Right cardiac atrium (tissue), 5 donors: Measurements from ENCODE around the gene SPINK4. TPM values are rescaled to one million over a fixed set of nuclear protein-coding genes. Genes with fewer than 3 reads are reported as not detected.

Experiments
- ATAC-seq, 2 donors: fragments of 200-7000 bp; cut with Tn5 transposase; one replicate each; pipeline versions ENCODE4 v1.8.0 to v1.9.1; 2020; ENCODE audit warnings: moderate library complexity in 2 of 2, mild to moderate bottlenecking in 1 of 2
- DNase-seq, 3 donors: peaks; one replicate each; pipeline ENCODE4 v3.0.0-alpha.2; 2020
- H3K27ac ChIP-seq: one replicate; pipeline ENCODE4 v1.5.1; 2013; ENCODE audit warnings: mild to moderate bottlenecking, low read length, control low read depth, moderate library complexity
- H3K27me3 ChIP-seq: one replicate; pipeline ENCODE4 v1.6.1; 2013; ENCODE audit not compliant: control insufficient read depth, insufficient read depth
- H3K4me1 ChIP-seq: one replicate; pipeline ENCODE4 v1.6.1; 2013; ENCODE audit warnings: low read length; ENCODE audit not compliant: control insufficient read depth, insufficient read depth
- H3K4me3 ChIP-seq: one replicate; pipeline ENCODE4 v1.5.1; 2013; ENCODE audit warnings: low read length, control low read depth
- H3K9me3 ChIP-seq: one replicate; pipeline ENCODE4 v1.6.1; 2013; ENCODE audit warnings: low read length; ENCODE audit not compliant: control insufficient read depth
- WGBS: extraction: QIAGEN DNeasy Blood & Tissue Kit; methylation state at CpG from one replicate; pipeline ENCODE4 v1.1.7; 2013; 5-methylcytosine and 5-hydroxymethylcytosine counted together
- intact Hi-C, 4 donors: fragments of 100-400 bp; cut with DNase I; formaldehyde crosslinking; loops; one replicate each; pipeline versions ENCODE4 v1.11.0 to v1.14.0; 2022 to 2023
- polyA plus RNA-seq: library from polyadenylated mRNA; stranded (reverse); fragments of 200-250 nt; gene quantifications from one replicate; pipeline ENCODE4 v1.2.3, GENCODE V29; 2013
- total RNA-seq, 4 donors: library from RNA; stranded (reverse); fragmentation: NEBNext Ultra II Directional; extraction: Animal tissue kit (Norgen Biotek cat#: 25700); gene quantifications; one replicate each; pipeline ENCODE4 v1.2.1, GENCODE V29; 2021
- donor health status: healthy with polysubstance abuse.
- donor health status: DM: no; HTN: yes; CAD: no.
- donor health status: DM: no; HTN: no; CAD: no.
- donor health status: DM: no; HTN: yes; CAD: no; lungs with severe emphysema.
- donor health status: DM: yes; HTN: yes; CAD: no.

Gene SPINK4
- total and polyA plus RNA-seq, 5 donors = not detected

DNA sequence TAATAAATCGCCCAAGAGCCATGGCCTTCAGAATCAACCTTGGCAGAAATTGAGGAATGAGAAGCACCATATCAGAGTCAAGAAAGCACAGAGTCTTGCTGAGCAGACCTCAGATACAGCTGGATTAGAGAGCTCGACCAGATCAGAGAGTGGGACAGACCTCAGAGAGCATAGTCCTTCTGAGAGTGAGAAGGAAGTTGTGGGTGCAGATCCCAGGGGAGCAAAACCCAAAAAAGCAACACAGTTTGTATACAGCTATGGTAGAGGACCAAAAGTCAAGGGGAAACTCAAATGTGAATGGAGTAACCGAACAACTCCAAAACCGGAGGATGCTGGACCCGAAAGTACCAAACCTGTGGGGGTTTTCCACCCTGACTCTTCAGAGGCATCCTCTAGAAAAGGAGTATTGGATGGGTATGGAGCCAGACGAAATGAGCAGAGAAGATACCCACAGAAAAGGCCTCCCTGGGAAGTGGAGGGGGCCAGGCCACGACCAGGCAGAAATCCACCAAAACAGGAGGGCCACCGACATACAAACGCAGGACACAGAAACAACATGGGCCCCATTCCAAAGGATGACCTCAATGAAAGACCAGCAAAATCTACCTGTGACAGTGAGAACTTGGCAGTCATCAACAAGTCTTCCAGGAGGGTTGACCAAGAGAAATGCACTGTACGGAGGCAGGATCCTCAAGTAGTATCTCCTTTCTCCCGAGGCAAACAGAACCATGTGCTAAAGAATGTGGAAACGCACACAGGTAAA lies 54.9 kb downstream of the SPINK4 start:
- intact Hi-C loops = no loop called here
- Histone ChIP-seq H3K27ac (no peak overlapping the region), H3K9me3 (no peaks in the 10 kb centered on the region), H3K4me1 (peaks cover 11% of the 10 kb centered on the region), H3K4me3 (no peak overlapping the region), H3K27me3 (no peaks in the 10 kb centered on the region)
- 84% methylated on average over 12 of the region's 12 CpGs for WGBS
- ATAC-seq = no peak
- no peak for DNase-seq

DNA sequence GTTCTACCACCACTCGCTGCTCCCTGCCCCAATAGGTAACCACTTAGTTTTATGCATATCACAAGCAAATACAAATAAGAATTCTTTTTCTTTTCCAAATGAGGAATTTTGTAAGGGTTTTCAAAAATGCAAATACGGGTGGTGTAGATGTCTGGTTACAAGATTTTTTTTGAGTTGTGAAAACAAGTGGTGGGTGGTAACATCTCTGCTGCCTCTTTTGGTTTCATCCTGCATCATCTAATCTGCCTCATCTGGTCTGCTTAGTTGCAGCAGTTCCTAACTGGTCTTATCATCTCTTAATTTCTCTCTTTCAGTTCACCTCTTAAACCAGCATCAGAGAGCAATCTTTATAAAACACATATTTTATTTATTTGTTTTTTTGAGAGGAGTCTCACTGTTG lies 55.6 kb downstream of the SPINK4 start:
- Histone ChIP-seq H3K4me1 (peaks cover 11% of the 10 kb centered on the region), H3K27me3 (no peaks in the 10 kb centered on the region), H3K9me3 (no peaks in the 10 kb centered on the region), H3K27ac (no peak overlapping the region), H3K4me3 (no peak overlapping the region)
- no peak for DNase-seq
- ATAC-seq = no peak
- WGBS = 88% methylated on average over 2 of the region's 2 CpGs
- intact Hi-C loops = no loop called here

DNA sequence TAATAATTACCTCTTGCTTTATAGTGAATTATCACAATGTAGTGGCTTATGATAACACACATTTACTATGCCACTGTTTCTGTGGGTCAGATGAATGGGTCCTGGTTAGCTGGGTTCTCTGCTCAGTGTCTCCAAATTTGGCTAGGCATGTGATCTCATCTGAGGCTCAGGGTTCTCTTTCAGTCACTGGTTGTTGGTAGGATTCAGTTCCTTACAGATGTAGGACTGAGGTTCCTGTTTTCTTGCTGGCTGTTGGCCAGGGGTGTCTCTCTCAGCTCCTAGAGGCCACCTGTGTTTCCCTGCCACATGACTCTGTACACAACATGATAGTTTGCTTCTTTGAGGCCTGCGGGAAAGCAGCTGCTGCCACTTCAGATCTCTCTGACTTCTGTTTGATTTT lies 57.5 kb downstream of the SPINK4 start:
- Histone ChIP-seq H3K9me3 (no peaks in the 10 kb centered on the region), H3K27me3 (no peaks in the 10 kb centered on the region), H3K4me1 (peaks cover 7% of the 10 kb centered on the region), H3K27ac (no peak overlapping the region), H3K4me3 (no peak overlapping the region)
- DNase-seq (peak in 1 of 3 donors; percentile 51), ATAC-seq (peak; percentile 17 to 24)
- WGBS = 66% methylated on average over 1 of the region's 1 CpG
- intact Hi-C loops = no loop called here

Other genes starting within 250 kb of the SPINK4 start
- 10 to 100 TPM; 15.7 to 16.8 (median 16.3) TPM for gene APTX, start 238.5 kb upstream of the SPINK4 start, total RNA-seq
- gene APTX, start 238.5 kb upstream of the SPINK4 start, polyA plus RNA-seq = 17.1 TPM
- gene DNAJA1, start 214.9 kb upstream of the SPINK4 start, total RNA-seq = 100 to 1,000 TPM in 2 of 4 donors, 10 to 100 TPM in 2; 63.7 to 119 (median 91.2) TPM
- gene DNAJA1, start 214.9 kb upstream of the SPINK4 start, polyA plus RNA-seq = 72.2 TPM
- 10 to 100 TPM; 16.6 to 17.3 (median 17.0) TPM for gene SMU1, start 163.5 kb upstream of the SPINK4 start, total RNA-seq
- gene SMU1, start 163.5 kb upstream of the SPINK4 start, polyA plus RNA-seq = 9.4 TPM
- 100 to 1,000 TPM in 1 of 4 donors, 10 to 100 TPM in 3; 44.0 to 137 (median 58.3) TPM for gene B4GALT1, start 72.8 kb upstream of the SPINK4 start, total RNA-seq
- 24.7 TPM for gene B4GALT1, start 72.8 kb upstream of the SPINK4 start, polyA plus RNA-seq
- gene BAG1, start 24.5 kb downstream of the SPINK4 start, total RNA-seq = 100 to 1,000 TPM; 199 to 229 (median 206) TPM
- gene BAG1, start 24.5 kb downstream of the SPINK4 start, polyA plus RNA-seq = 222 TPM
- gene CHMP5, start 24.9 kb downstream of the SPINK4 start, total RNA-seq = 10 to 100 TPM; 46.7 to 56.1 (median 52.1) TPM
- 56.7 TPM for gene CHMP5, start 24.9 kb downstream of the SPINK4 start, polyA plus RNA-seq
- 10 to 100 TPM; 29.2 to 37.6 (median 31.1) TPM for gene NFX1, start 50.3 kb downstream of the SPINK4 start, total RNA-seq
- gene NFX1, start 50.3 kb downstream of the SPINK4 start, polyA plus RNA-seq = 12.3 TPM
- gene AQP7, start 162.4 kb downstream of the SPINK4 start, total RNA-seq = 100 to 1,000 TPM in 3 of 4 donors, 10 to 100 TPM in 1; 68.6 to 180 (median 126) TPM
- 161 TPM for gene AQP7, start 162.4 kb downstream of the SPINK4 start, polyA plus RNA-seq
- 10 to 100 TPM; 15.9 to 77.5 (median 20.2) TPM for gene AQP3, start 207.4 kb downstream of the SPINK4 start, total RNA-seq
- gene AQP3, start 207.4 kb downstream of the SPINK4 start, polyA plus RNA-seq = 18.7 TPM
- gene NOL6, start 233.8 kb downstream of the SPINK4 start, total RNA-seq = 10 to 100 TPM; 13.7 to 24.6 (median 15.4) TPM
- gene NOL6, start 233.8 kb downstream of the SPINK4 start, polyA plus RNA-seq = 13.5 TPM